ENCODE data around the gene RPGR. TPM values are rescaled to one million over a fixed set of nuclear protein-coding genes. Genes with fewer than 3 reads are reported as not detected.
A peak's percentile ranks its signal among the peaks of the same experiment; 100 is the strongest.

RPGR gene
- polyA plus RNA-seq, 6 donors from 2014 or later = 0.05 to 8.5 (median 6.8) TPM

DNA sequence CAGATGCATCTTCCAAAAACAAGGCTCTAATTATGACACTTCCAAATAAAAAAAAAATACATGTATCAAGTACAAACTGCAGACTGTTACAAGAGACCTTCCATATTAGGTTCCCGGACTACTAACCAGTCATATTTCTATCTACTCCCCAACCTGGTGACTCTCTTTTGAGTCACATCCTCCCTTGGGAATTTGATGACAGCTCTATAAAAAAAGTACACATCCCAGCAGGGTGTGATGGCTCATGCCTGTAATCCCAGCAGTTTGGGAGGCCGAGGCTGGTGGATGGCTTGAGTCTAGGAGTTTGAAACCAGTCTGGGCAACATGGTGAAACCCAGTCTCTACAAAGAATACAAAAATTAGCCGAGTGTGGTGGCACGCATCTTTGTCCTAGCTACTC is 14.9 kb downstream of the RPGR start:
- no peak for DNase-seq
- H3K27ac Mint-ChIP-seq = no peak overlapping the region
- H3K27me3 Mint-ChIP-seq = no peaks in the 10 kb centered on the region
- ATAC-seq (ENCODE audit: low read depth in 2 of 2) = no peak
- H3K36me3 Mint-ChIP-seq = peaks cover 6 to 14% of the 10 kb centered on the region in 2 donors
- H3K4me1 Mint-ChIP-seq = no peaks in the 10 kb centered on the region
- peaks cover 0 to 2% (median 0%) of the 10 kb centered on the region in 7 donors for H3K9me3 Mint-ChIP-seq
- H3K4me3 Mint-ChIP-seq = no peak overlapping the region

DNA sequence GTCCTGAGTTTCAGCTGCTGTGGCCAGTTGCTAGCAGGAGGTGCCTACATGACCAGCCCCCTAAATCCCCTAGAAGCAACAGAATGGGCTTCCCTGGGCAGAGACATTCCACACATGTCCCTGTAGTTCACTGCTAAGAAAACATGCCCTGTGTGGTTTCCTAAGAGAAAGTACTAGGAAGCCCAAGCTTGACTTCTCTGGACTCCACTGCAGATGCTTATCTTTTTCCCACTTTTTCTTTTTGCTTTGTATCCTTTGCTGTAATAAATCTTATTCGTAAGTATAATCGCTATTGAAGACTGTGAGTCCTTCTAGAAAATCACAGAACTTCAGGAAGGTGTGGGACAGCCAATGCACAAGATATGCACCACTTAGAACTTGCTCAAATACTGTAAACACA is 15.6 kb downstream of the RPGR start:
- no peak overlapping the region for H3K4me3 Mint-ChIP-seq
- peaks cover 6 to 10% of the 10 kb centered on the region in 2 donors for H3K36me3 Mint-ChIP-seq
- no peaks in the 10 kb centered on the region for H3K27me3 Mint-ChIP-seq
- no peaks in the 10 kb centered on the region for H3K4me1 Mint-ChIP-seq
- H3K27ac Mint-ChIP-seq = no peak overlapping the region
- DNase-seq (no peak), ATAC-seq (ENCODE audit: low read depth in 2 of 2) (no peak)
- peaks cover 0 to 2% (median 0%) of the 10 kb centered on the region in 7 donors for H3K9me3 Mint-ChIP-seq

DNA sequence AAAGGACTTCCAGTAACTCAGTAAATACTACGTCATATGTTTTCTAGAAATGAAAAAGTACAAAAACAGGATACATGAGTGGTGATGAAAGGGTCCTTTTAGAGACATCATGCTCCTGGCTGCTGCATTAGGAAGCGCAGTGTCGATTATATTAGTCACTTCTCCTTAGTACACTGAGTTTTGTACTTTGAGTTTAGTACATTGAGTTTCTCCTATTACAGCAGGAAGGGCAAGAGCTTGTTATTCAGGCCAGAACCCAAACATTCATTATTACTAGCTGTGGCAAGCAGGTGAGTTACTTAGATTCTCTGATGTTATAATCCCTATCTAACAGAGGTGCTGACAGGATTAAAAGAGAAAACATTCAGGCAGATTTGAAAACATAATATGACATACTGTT is 21.3 kb downstream of the RPGR start:
- no peaks in the 10 kb centered on the region for H3K27me3 Mint-ChIP-seq
- peaks cover 0 to 8% of the 10 kb centered on the region in 2 donors for H3K36me3 Mint-ChIP-seq
- no peaks in the 10 kb centered on the region for H3K4me1 Mint-ChIP-seq
- no peak overlapping the region for H3K4me3 Mint-ChIP-seq
- DNase-seq (no peak), ATAC-seq (ENCODE audit: low read depth in 2 of 2) (no peak)
- peaks cover 0 to 3% (median 0%) of the 10 kb centered on the region in 7 donors for H3K9me3 Mint-ChIP-seq
- H3K27ac Mint-ChIP-seq = no peak overlapping the region

DNA sequence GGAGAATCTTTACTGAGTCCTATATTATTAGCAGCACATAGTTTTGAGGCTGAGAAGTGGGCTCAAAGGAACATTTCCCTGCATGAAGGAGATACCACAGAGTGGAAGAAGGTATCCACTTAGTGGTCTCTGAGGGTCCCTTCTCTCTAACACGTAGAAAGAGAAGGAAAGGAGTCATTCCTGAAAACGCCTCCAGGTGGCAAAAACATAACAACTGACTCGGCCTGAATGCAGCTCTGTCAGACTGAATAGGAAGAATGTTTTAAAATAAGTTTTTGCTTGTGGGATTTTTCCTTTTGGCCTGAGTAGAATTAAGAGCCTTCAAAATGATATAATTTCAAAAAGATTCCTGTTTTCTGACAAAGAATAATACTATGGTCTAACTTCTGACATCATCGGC is 23.3 kb downstream of the RPGR start:
- ATAC-seq (ENCODE audit: low read depth in 2 of 2) = no peak
- no peak for DNase-seq
- Mint-ChIP-seq H3K27ac (no peak overlapping the region), H3K4me3 (no peak overlapping the region), H3K36me3 (peaks cover 0 to 4% of the 10 kb centered on the region in 2 donors), H3K9me3 (peaks cover 0 to 3% (median 0%) of the 10 kb centered on the region in 7 donors), H3K27me3 (no peaks in the 10 kb centered on the region), H3K4me1 (no peaks in the 10 kb centered on the region)

DNA sequence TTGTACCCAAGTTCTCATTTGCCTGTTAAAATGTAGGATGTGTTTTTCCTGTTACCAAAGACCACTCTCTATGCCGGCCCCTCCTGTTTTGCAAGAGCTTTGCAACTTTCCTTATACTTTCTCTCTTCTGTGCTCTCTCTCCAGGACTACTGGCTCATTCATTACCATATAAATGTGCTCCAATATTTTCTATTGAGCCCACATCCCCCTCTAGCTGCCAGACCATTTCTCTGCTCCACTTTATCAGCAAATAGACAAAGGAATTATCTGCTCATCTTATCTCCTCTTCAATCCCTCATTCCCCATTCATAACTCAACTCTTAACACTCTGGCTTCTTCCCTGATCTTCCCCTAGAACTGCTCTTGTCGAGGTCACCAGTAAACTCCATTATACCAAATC is 33.6 kb downstream of the RPGR start:
- H3K27me3 Mint-ChIP-seq = no peaks in the 10 kb centered on the region
- no peaks in the 10 kb centered on the region for H3K36me3 Mint-ChIP-seq
- no peak for DNase-seq
- H3K9me3 Mint-ChIP-seq = no peaks in the 10 kb centered on the region
- H3K4me3 Mint-ChIP-seq = no peak overlapping the region
- ATAC-seq (ENCODE audit: low read depth in 2 of 2) = no peak
- no peak overlapping the region for H3K27ac Mint-ChIP-seq
- no peaks in the 10 kb centered on the region for H3K4me1 Mint-ChIP-seq

DNA sequence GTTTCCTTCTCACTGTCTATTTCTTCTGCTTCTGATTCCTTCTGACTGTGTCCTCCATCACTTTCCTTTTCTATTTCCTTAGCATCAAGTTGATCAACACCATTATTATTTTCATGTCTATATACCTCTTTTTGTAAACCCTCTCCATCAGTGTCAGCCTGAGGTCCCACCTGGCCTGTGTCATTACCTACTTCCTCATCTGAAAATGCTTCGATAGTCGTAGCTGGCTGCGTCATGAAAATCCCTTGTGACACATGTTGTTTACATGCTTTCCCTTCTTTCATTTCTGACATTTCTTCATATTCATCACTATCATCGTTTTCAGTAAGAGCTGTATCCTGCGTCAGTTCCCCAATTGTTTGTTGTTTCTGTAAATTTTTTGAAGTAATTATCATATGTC is 39.6 kb downstream of the RPGR start:
- H3K4me3 Mint-ChIP-seq = no peak overlapping the region
- DNase-seq = peak; percentile 56
- peaks cover 0 to 12% (median 2%) of the 10 kb centered on the region in 7 donors for H3K9me3 Mint-ChIP-seq
- ATAC-seq (ENCODE audit: low read depth in 2 of 2) = peak; percentile 95 to 96
- H3K36me3 Mint-ChIP-seq = peaks cover 17 to 19% of the 10 kb centered on the region in 2 donors
- H3K27ac Mint-ChIP-seq = peak overlapping the region; percentile 71 to 94 (median 82)
- peaks cover 4 to 14% (median 13%) of the 10 kb centered on the region in 3 donors for H3K4me1 Mint-ChIP-seq
- no peaks in the 10 kb centered on the region for H3K27me3 Mint-ChIP-seq

DNA sequence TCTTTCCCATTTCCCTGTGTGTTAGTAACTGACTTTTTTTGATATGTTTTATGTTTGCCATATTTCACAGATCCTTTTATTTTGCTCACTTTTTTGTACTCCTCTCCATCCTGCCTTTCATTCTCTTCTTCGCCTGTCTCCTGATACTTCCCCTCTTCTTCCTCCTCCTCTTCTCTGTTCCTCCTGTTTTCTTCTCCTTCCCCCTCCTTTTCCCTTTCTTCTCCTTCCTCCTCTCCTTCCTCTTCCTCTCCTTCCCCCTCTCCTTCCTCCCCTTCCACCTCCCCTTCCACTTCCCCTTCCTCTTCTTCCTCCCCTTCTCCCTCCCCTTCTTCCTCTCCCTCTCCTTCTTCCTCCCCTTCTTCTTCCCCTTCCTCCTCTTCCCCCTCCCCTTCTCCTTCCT is 41.7 kb downstream of the RPGR start:
- Mint-ChIP-seq H3K9me3 (peaks cover 0 to 12% (median 2%) of the 10 kb centered on the region in 7 donors), H3K27me3 (no peaks in the 10 kb centered on the region), H3K36me3 (peaks cover 17 to 19% of the 10 kb centered on the region in 2 donors), H3K4me1 (peaks cover 4 to 14% (median 13%) of the 10 kb centered on the region in 3 donors), H3K27ac (peak overlapping the region in 3 of 6 donors; percentile 22 to 86 (median 82)), H3K4me3 (no peak overlapping the region)
- no peak for DNase-seq
- ATAC-seq (ENCODE audit: low read depth in 2 of 2) = no peak

DNA sequence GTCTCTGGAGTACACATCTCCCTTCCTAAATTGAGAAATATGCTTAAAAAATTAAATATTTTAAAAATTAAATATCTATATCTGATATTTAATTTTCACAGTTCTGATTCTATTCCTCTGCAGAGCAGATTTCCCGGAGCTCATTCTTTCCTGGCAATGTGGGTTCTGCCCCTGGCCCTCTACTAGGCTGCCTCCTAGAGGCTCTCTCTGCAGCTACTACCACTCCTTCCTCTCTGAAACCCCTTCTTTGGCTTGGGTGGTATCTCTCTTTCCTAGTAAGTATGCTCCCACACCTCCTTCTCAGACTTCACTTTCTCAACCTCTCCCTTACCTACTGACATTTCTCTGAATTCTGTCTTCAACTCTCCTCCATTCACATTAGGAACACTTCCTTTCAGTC is 45.3 kb downstream of the RPGR start:
- H3K36me3 Mint-ChIP-seq = peaks cover 8 to 15% of the 10 kb centered on the region in 2 donors
- DNase-seq (no peak), ATAC-seq (ENCODE audit: low read depth in 2 of 2) (no peak)
- H3K27me3 Mint-ChIP-seq = no peaks in the 10 kb centered on the region
- H3K9me3 Mint-ChIP-seq = peaks cover 0 to 7% (median 0%) of the 10 kb centered on the region in 7 donors
- H3K4me3 Mint-ChIP-seq = no peak overlapping the region
- peaks cover 4 to 6% (median 6%) of the 10 kb centered on the region in 3 donors for H3K4me1 Mint-ChIP-seq
- peak overlapping the region in 1 of 6 donors; percentile 5 for H3K27ac Mint-ChIP-seq

DNA sequence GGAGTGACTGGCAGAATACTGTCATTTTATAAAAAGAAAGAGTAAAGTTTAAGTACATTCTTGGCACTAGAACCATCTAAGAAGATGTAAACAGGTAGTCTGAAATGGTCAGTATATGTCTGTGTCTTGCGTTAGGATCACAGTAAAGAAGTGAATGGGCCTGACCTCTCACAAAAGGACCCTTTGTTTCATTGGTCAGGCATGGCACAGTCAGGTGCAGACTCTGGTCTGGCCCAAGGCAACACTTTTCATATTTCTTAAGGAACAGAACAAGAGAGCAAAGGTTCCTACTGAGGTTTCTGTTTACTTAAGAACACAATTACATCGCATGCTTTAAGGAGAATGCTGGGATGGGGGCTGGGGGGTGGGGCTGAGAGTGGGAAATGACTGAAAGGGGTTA is 48.1 kb downstream of the RPGR start:
- Mint-ChIP-seq H3K4me3 (no peak overlapping the region), H3K4me1 (no peaks in the 10 kb centered on the region), H3K27me3 (no peaks in the 10 kb centered on the region), H3K9me3 (no peaks in the 10 kb centered on the region), H3K27ac (no peak overlapping the region), H3K36me3 (peaks cover 0 to 3% of the 10 kb centered on the region in 2 donors)
- DNase-seq (no peak), ATAC-seq (ENCODE audit: low read depth in 2 of 2) (no peak)

DNA sequence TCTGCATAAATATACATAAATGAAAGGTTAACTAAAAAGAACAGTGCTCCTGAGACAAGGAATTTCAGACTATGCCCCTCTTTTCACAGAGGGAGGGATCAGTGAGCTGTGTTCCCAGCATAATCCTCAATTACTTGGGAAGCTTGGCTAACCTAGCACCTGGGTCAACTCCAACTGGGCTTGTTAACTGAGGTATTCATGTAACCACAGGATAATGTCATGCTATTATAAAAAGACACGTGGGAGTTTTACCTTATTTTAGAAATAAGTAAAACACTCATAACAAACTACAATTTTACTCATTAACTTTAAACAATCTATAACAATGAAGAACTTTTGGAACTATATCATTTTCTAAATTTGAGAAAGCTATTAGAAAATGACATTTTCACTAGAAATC is 48.6 kb downstream of the RPGR start:
- ATAC-seq (ENCODE audit: low read depth in 2 of 2) (no peak), DNase-seq (no peak)
- Mint-ChIP-seq H3K36me3 (peaks cover 0 to 3% of the 10 kb centered on the region in 2 donors), H3K4me3 (no peak overlapping the region), H3K4me1 (no peaks in the 10 kb centered on the region), H3K27ac (no peak overlapping the region), H3K9me3 (no peaks in the 10 kb centered on the region), H3K27me3 (no peaks in the 10 kb centered on the region)

DNA sequence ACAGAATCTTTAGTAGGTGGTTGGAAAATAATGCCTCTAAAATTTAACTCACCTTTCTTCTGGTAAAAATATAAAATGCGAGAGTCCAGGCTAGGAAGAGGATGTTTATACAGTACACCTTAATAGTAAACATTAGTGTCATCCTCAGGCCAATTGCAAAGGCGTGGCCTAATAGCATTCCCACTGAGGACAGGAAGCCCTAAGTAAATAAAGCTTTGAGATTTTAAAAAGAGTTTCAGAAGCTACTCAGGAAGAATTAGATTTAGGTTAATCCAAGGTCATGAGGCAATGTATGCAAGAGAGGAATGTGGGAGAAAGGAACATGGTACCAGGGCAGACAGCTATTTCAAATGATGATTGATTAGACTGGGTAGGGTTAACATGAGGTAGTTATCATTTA is 49.5 kb downstream of the RPGR start:
- ATAC-seq (ENCODE audit: low read depth in 2 of 2) (no peak), DNase-seq (no peak)
- Mint-ChIP-seq H3K36me3 (no peaks in the 10 kb centered on the region), H3K27ac (no peak overlapping the region), H3K27me3 (no peaks in the 10 kb centered on the region), H3K4me1 (no peaks in the 10 kb centered on the region), H3K4me3 (no peak overlapping the region), H3K9me3 (no peaks in the 10 kb centered on the region)

DNA sequence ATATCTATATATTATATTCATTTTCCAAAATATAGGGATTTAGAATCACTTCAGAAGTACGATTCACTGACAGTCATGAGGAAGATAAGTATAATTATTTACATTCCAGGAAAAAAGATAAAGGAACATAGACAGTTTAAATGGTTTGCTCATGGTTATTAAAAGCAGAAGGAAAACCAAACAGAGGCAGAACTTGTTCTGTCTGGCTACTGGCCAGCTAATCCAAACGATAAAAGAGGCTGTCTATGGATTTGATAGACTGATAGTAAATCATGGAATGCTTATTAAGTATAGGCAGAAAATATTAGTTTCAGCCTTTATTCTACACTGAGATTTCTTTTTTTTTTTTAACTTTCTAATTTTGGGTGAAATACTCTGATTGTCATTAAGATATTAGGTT is 50.2 kb downstream of the RPGR start:
- Mint-ChIP-seq H3K36me3 (no peaks in the 10 kb centered on the region), H3K27me3 (no peaks in the 10 kb centered on the region), H3K27ac (no peak overlapping the region), H3K4me1 (no peaks in the 10 kb centered on the region), H3K9me3 (no peaks in the 10 kb centered on the region), H3K4me3 (no peak overlapping the region)
- ATAC-seq (ENCODE audit: low read depth in 2 of 2) (no peak), DNase-seq (no peak)

DNA sequence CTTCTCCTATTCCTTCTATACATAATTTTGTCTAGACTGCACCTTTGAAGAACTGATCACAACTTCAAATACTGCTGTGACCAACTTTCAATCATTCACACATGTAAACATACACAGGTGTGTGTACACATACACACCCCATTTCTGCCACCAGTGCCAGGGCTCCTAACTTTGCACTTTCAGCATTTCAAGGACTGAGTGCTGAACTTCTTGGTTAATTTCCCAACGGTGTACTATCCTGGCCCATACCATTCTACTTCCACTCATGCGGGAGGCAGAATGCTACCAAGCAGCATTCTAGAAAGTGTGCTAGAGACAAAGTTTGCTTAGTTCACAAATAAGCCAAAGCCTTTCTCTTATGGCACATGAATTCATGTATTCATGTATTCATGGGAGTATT is 51.2 kb downstream of the RPGR start:
- Mint-ChIP-seq H3K4me3 (no peak overlapping the region), H3K9me3 (no peaks in the 10 kb centered on the region), H3K27me3 (no peaks in the 10 kb centered on the region), H3K36me3 (no peaks in the 10 kb centered on the region), H3K27ac (no peak overlapping the region), H3K4me1 (no peaks in the 10 kb centered on the region)
- ATAC-seq (ENCODE audit: low read depth in 2 of 2) (no peak), DNase-seq (no peak)

DNA sequence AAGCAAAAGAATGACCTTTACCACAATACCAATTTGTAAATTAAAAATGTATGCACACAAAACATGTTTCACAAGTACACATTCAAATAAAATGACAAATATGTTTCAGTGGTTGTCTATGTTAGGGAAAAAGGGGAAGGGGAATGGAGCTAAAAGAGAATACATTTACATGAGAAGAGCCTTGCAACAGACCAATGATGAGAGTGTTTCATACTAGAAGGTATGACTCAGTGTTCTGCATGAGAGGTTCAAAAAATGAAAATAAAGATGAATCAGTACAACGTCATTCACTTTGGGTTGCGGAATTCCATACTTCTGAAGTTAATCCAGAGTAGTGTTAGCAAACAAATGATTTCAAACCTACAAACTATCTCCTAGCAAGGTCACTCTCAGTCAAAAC is 51.7 kb downstream of the RPGR start:
- no peaks in the 10 kb centered on the region for H3K9me3 Mint-ChIP-seq
- DNase-seq (no peak), ATAC-seq (ENCODE audit: low read depth in 2 of 2) (no peak)
- H3K4me1 Mint-ChIP-seq = peaks cover 0 to 3% (median 3%) of the 10 kb centered on the region in 3 donors
- H3K4me3 Mint-ChIP-seq = no peak overlapping the region
- no peaks in the 10 kb centered on the region for H3K27me3 Mint-ChIP-seq
- peaks cover 3 to 5% of the 10 kb centered on the region in 2 donors for H3K36me3 Mint-ChIP-seq
- H3K27ac Mint-ChIP-seq = no peak overlapping the region

DNA sequence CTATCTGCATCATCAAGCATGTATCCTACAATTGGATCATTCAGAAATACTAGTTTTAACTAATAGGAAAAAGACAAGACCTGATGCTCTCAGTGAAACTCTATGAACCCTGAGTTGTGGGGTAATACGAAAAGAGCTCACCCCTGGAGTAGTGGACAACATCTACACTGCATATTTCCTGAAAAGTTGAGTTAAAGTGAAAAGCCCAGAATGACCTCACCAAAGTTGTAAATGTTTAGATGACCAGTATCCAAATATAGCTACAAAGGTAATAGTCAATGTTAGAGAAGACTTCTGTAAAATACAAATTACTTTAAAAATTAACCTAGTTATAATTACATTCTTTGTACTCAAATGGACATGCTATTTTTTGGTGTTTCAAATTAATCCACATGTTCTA is 53.9 kb downstream of the RPGR start:
- no peaks in the 10 kb centered on the region for H3K9me3 Mint-ChIP-seq
- H3K27me3 Mint-ChIP-seq = no peaks in the 10 kb centered on the region
- H3K36me3 Mint-ChIP-seq = peaks cover 9% of the 10 kb centered on the region in 2 donors
- H3K4me3 Mint-ChIP-seq = no peak overlapping the region
- DNase-seq (no peak), ATAC-seq (ENCODE audit: low read depth in 2 of 2) (no peak)
- peaks cover 0 to 5% (median 5%) of the 10 kb centered on the region in 3 donors for H3K4me1 Mint-ChIP-seq
- peak overlapping the region in 1 of 6 donors; percentile 30 for H3K27ac Mint-ChIP-seq
